ENCODE data around the gene QRSL1. TPM values are rescaled to one million over a fixed set of nuclear protein-coding genes. Genes with fewer than 3 reads are reported as not detected.

The QRSL1 gene
- total RNA-seq, 1 experiment from 2014 or later, result 19.5 TPM

- Histone ChIP-seq H3K18ac (ENCODE audit: insufficient read length, low read depth, low read length) (no peak overlapping the region), H3K79me1 (ENCODE audit: insufficient read depth, low read depth, low read length, poor library complexity, severe bottlenecking) (peaks cover 15% of the 10 kb centered on the region), H3K9me3 (ENCODE audit: control insufficient read depth, low read depth, low read length) (no peaks in the 10 kb centered on the region), H2BK120ac (ENCODE audit: low read depth, low read length, poor library complexity, severe bottlenecking) (no peak overlapping the region), H2AFZ (ENCODE audit: low read length) (no peak overlapping the region), H3K56ac (ENCODE audit: insufficient read length, low read depth, low read length) (no peak overlapping the region), H2AK5ac (ENCODE audit: insufficient read length, low read length) (no peak overlapping the region), H3K27ac (ENCODE audit: insufficient read length, low read depth, low read length) (no peak overlapping the region), H3K23ac (ENCODE audit: insufficient read length, low read depth, low read length) (no peak overlapping the region), H3T11ph (ENCODE audit: low read length) (no peak overlapping the region), H2BK15ac (ENCODE audit: low read depth, low read length) (no peak overlapping the region), H4K91ac (ENCODE audit: insufficient read length, low read depth, low read length) (no peak overlapping the region), H3K4me2 (ENCODE audit: insufficient read depth, insufficient read length, low read length) (no peak overlapping the region), H3K14ac (ENCODE audit: insufficient read depth, low read length) (no peak overlapping the region), H3K4me1 (ENCODE audit: insufficient read depth, low read length) (0 out of 2 replicates have a peak, but pooled peaks cover 6% of the 10 kb centered on the region), H4K8ac (replicated peaks; ENCODE audit: insufficient read length, low read depth, low read length) (no peak overlapping the region), H2BK12ac (ENCODE audit: insufficient read length, low read depth, low read length) (no peak overlapping the region), H2BK20ac (ENCODE audit: low read depth, low read length, poor library complexity, severe bottlenecking) (no peak overlapping the region), H2BK5ac (ENCODE audit: insufficient read length, low read length) (no peak overlapping the region), H3K79me2 (ENCODE audit: insufficient read depth, low read length) (peaks cover 25% of the 10 kb centered on the region), H3K27me3 (ENCODE audit: insufficient read depth, low read length) (no peaks in the 10 kb centered on the region), H3K9ac (ENCODE audit: extremely low read depth, insufficient read length, low read length) (no peak overlapping the region), H3K4ac (ENCODE audit: low read depth, low read length) (no peak overlapping the region), H4K5ac (ENCODE audit: insufficient read length, low read depth, low read length) (no peak overlapping the region), H3K23me2 (ENCODE audit: insufficient read length, low read depth, low read length, poor library complexity, severe bottlenecking) (peaks cover 8% of the 10 kb centered on the region), H4K20me1 (ENCODE audit: control insufficient read depth, insufficient read depth, insufficient read length) (no peaks in the 10 kb centered on the region)
- Mint-ChIP-seq H3K27me3 (ENCODE audit: low read depth) (no peaks in the 10 kb centered on the region), H3K9me3 (no peaks in the 10 kb centered on the region), H3K27ac (peak overlapping the region in 2 of 3 experiments; percentile 16 to 24; a peak in 4 of 7 replicates), H3K4me3 (no peak overlapping the region), H3K36me3 (ENCODE audit: insufficient read depth in 1 of 3, low read depth in 3 of 3) (peaks cover 0 to 11% (median 4%) of the 10 kb centered on the region in 3 experiments; a peak in 6 of 7 replicates), H3K4me1 (peaks cover 16 to 38% of the 10 kb centered on the region in 2 experiments)
- WGBS (ENCODE audit: extremely low coverage, insufficient read length, low lambda C conversion rate), result 100% methylated on average over 1 of the region's 5 CpGs
- DNase-seq, result no peak
- TF ChIP-seq, protein P1, sequence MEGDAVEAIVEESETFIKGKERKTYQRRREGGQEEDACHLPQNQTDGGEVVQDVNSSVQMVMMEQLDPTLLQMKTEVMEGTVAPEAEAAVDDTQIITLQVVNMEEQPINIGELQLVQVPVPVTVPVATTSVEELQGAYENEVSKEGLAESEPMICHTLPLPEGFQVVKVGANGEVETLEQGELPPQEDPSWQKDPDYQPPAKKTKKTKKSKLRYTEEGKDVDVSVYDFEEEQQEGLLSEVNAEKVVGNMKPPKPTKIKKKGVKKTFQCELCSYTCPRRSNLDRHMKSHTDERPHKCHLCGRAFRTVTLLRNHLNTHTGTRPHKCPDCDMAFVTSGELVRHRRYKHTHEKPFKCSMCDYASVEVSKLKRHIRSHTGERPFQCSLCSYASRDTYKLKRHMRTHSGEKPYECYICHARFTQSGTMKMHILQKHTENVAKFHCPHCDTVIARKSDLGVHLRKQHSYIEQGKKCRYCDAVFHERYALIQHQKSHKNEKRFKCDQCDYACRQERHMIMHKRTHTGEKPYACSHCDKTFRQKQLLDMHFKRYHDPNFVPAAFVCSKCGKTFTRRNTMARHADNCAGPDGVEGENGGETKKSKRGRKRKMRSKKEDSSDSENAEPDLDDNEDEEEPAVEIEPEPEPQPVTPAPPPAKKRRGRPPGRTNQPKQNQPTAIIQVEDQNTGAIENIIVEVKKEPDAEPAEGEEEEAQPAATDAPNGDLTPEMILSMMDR (conservative IDR thresholded peaks at IDR 0.05), result no peak
Measured at GRCh38 chr6:106634565-106634964, 5.2 kb downstream of the QRSL1 start.

Measured in H9 (cell line).